SK-N-MC (cell line): ENCODE results near the gene STOM.

Experiments
- EZH2 ChIP-seq: fragments of 200-600 bp; sonication (generic); IDR thresholded peaks from one replicate; pipeline ENCODE4 v1.6.1; 2017; ENCODE audit warnings: antibody characterized with exemption
- FOXP2 ChIP-seq: optimal IDR thresholded peaks from 2 replicates; pipeline ENCODE3; 2011; ENCODE audit warnings: mild to moderate bottlenecking, moderate library complexity; ENCODE audit not compliant: insufficient read depth; ENCODE audit errors: extremely low read length, control extremely low read depth
- POLR2AphosphoS5 ChIP-seq: IDR thresholded peaks from 2 replicates; pipeline ENCODE4 v1.6.1; 2012; ENCODE audit warnings: mild to moderate bottlenecking, low read depth, low read length, borderline replicate concordance

DNA sequence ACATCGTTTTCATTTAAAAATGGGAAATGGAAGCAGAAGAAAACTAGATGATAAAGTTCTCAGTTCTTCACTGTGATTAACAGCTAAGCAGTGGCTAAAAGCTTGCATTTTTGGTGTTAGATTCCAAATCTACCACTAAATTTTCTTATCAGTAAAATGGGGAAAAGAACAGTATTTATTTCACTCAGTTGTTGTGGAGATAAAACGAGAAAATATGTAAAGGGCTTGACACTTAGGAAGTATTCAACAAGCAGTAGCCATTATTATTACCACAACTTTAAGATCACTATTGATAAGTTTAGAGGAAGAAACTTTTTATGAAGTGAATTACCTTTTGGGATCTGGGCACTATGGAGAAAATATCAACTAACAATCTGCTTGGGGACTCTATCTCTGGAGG lies 4.5 kb downstream of the STOM start:
- TF ChIP-seq EZH2: no peak
- no peak for TF ChIP-seq POLR2AphosphoS5
- no peak for TF ChIP-seq FOXP2
